Measurements from ENCODE around the gene ZNF598. TPM values are rescaled to one million over a fixed set of nuclear protein-coding genes. Genes with fewer than 3 reads are reported as not detected.

Gene ZNF598
- total and polyA plus RNA-seq, 7 experiments from 2014 or later = 1.9 to 63.2 (median 46.0) TPM

DNA sequence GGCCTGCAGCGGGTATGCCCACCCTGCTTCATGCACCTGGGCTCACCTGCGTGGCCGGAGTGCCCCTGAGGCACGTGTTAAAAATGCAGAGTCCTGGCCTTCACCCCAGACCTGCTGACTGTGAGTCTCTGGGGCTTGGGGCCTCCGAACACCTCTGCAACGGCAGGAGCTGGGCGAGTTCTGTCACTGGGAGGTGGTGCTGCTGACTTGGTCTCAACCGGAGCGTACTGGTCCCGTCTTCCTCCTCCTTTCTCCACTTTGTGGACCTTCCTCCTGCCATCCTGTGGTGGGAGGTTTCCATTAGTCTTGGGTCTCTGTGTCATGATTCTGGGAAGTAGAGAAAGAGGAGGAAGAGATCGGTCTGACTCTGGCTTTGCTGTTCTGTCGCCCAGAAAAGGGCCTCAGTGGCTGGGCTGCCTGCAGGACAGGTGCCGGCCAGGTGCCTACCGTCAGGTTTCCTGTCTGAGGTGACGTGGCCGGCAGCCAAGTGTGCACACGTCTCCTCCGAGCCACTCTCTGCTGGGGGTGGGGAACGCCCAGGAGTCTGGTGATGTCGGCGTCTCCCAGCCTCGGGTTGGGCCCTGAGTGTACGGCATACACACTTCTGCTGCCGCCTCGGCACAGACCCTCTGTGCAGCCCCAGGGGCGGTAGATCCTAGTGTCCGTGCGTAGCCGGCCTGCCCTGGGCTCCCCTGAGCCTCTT, 45.1 kb upstream of the ZNF598 start:
- Mint-ChIP-seq H3K4me1 (peaks cover 0 to 6% (median 3%) of the 10 kb centered on the region in 7 donors), H3K9me3 (no peaks in the 10 kb centered on the region), H3K27ac (no peak overlapping the region), H3K36me3 (peaks cover 0 to 11% (median 0%) of the 10 kb centered on the region in 5 donors), H3K27me3 (no peaks in the 10 kb centered on the region), H3K4me3 (no peak overlapping the region)
- no peak overlapping the region for H3K27ac ChIP-seq (ENCODE audit: low read depth, low read length)
- no peak for ATAC-seq
- POLR2A ChIA-PET = no interaction called here
- no peaks in the 10 kb centered on the region for H3K9me3 ChIP-seq (ENCODE audit: control insufficient read depth in 2 of 3, low read length in 3 of 3)
- no peaks in the 10 kb centered on the region for H3K27me3 ChIP-seq (ENCODE audit: control insufficient read depth in 2 of 2, insufficient read depth in 2 of 2, low read length in 2 of 2)
- CTCF ChIA-PET = no interaction called here
- H3K4me3 ChIP-seq (ENCODE audit: low read length) = no peak overlapping the region
- peaks cover 0 to 81% (median 6%) of the 10 kb centered on the region in 3 experiments for H3K36me3 ChIP-seq (ENCODE audit: control insufficient read depth in 2 of 3, insufficient read depth in 3 of 3, low read length in 3 of 3)
- no peak for DNase-seq
- H3K4me1 ChIP-seq (ENCODE audit: control insufficient read depth in 2 of 2, insufficient read depth in 2 of 2, low read length in 2 of 2) = no peaks in the 10 kb centered on the region
- intact Hi-C loops (cut with micrococcal nuclease) = no loop called here

DNA sequence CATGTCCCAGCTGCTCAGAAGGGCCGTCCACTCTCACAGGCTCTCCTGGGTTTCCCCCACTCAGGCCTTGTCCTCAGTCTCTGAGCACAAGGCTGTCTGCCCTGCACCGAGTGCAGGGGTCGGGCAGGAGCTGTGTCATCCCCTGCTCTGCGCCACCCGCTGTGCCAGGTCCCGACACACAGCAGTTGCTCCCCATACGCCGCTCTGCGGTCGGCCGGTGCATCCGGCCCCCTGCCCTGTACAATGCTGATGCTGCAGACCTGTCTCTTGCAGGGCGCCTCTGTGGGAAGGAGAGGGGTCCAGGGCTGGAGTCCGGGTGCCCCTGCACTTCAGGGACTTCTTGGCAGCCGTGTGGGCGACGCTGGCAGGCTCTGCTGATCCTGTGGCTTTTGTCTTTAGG, 44.3 kb upstream of the ZNF598 start:
- H3K4me1 ChIP-seq (ENCODE audit: control insufficient read depth in 2 of 2, insufficient read depth in 2 of 2, low read length in 2 of 2) = no peaks in the 10 kb centered on the region
- DNase-seq (no peak), ATAC-seq (no peak)
- H3K27ac ChIP-seq (ENCODE audit: low read depth, low read length) = no peak overlapping the region
- H3K4me1 Mint-ChIP-seq = peaks cover 2 to 10% (median 5%) of the 10 kb centered on the region in 7 donors
- POLR2A ChIA-PET = no interaction called here
- no peak overlapping the region for H3K4me3 ChIP-seq (ENCODE audit: low read length)
- H3K36me3 ChIP-seq (ENCODE audit: control insufficient read depth in 2 of 3, insufficient read depth in 3 of 3, low read length in 3 of 3) = peaks cover 0 to 80% (median 6%) of the 10 kb centered on the region in 3 experiments
- H3K27me3 ChIP-seq (ENCODE audit: control insufficient read depth in 2 of 2, insufficient read depth in 2 of 2, low read length in 2 of 2) = no peaks in the 10 kb centered on the region
- H3K27me3 Mint-ChIP-seq = no peaks in the 10 kb centered on the region
- no peak overlapping the region for H3K4me3 Mint-ChIP-seq
- no peaks in the 10 kb centered on the region for H3K9me3 ChIP-seq (ENCODE audit: control insufficient read depth in 2 of 3, low read length in 3 of 3)
- H3K27ac Mint-ChIP-seq = peak overlapping the region in 1 of 9 donors; percentile 19
- H3K36me3 Mint-ChIP-seq = peaks cover 0 to 11% (median 0%) of the 10 kb centered on the region in 5 donors
- intact Hi-C loops (cut with micrococcal nuclease) = no loop called here
- no peaks in the 10 kb centered on the region for H3K9me3 Mint-ChIP-seq
- CTCF ChIA-PET = no interaction called here

DNA sequence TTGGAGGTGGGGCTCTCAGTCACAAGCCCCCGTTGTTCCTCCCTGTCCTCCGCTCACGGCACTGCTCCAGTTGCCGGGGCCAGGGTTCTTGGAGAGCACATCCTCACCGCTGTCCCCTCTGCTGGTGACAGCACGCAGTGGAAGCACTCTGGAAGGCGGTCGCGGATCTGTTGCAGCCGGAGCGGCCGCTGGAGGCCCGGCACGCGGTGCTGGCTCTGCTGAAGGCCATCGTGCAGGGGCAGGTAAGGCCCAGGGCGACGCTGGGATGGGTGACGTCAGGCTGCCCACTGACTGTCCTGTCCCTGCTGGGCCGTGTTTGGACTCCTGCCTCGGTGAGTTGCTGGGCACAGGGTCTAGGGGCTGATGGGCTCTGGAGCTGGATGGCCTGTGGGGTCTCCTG, 43.6 kb upstream of the ZNF598 start:
- CTCF ChIA-PET = no interaction called here
- Histone ChIP-seq H3K4me3 (ENCODE audit: low read length) (no peak overlapping the region), H3K27me3 (ENCODE audit: control insufficient read depth in 2 of 2, insufficient read depth in 2 of 2, low read length in 2 of 2) (no peaks in the 10 kb centered on the region), H3K4me1 (ENCODE audit: control insufficient read depth in 2 of 2, insufficient read depth in 2 of 2, low read length in 2 of 2) (peaks cover 6% of the 10 kb centered on the region in 2 donors), H3K9me3 (ENCODE audit: control insufficient read depth in 2 of 3, low read length in 3 of 3) (no peaks in the 10 kb centered on the region), H3K27ac (ENCODE audit: low read depth, low read length) (no peak overlapping the region), H3K36me3 (ENCODE audit: control insufficient read depth in 2 of 3, insufficient read depth in 3 of 3, low read length in 3 of 3) (peaks cover 0 to 75% (median 6%) of the 10 kb centered on the region in 3 experiments)
- intact Hi-C loops (cut with micrococcal nuclease) = no loop called here
- POLR2A ChIA-PET = no interaction called here
- H3K4me3 Mint-ChIP-seq = no peak overlapping the region
- peaks cover 7 to 16% (median 11%) of the 10 kb centered on the region in 7 donors for H3K4me1 Mint-ChIP-seq
- no peak overlapping the region for H3K27ac Mint-ChIP-seq
- DNase-seq (no peak), ATAC-seq (no peak)
- no peaks in the 10 kb centered on the region for H3K27me3 Mint-ChIP-seq
- H3K36me3 Mint-ChIP-seq = peaks cover 0 to 7% (median 0%) of the 10 kb centered on the region in 5 donors
- H3K9me3 Mint-ChIP-seq = no peaks in the 10 kb centered on the region

DNA sequence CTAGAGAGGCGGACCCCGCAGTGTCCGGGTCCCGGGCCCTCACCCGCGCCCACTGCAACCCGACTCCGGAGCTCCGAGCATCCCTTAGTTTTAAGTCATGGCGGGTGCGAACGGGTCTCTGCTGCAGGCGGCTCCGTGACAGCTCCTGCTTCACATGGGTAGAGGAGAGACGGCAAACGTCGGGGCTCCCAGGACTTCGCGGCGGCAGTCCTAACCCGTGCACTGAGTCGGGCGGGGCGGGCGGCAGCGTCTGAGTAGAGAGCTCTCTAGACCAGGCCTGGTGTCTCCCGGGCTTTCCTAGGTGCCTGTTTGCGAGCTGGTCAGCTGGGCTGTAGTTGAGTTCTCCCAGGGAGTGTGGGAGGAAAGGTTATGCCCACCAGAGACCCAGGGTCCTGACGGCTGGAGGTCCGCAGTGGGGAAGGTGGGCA, 38.5 kb upstream of the ZNF598 start:
- H3K4me1 Mint-ChIP-seq = peaks cover 17 to 23% (median 20%) of the 10 kb centered on the region in 7 donors
- H3K9me3 Mint-ChIP-seq = no peaks in the 10 kb centered on the region
- Histone ChIP-seq H3K27ac (ENCODE audit: low read depth, low read length) (peak overlapping the region; percentile 82), H3K36me3 (ENCODE audit: control insufficient read depth in 2 of 3, insufficient read depth in 3 of 3, low read length in 3 of 3) (peaks cover 0 to 35% (median 3%) of the 10 kb centered on the region in 3 experiments), H3K9me3 (ENCODE audit: control insufficient read depth in 2 of 3, low read length in 3 of 3) (no peaks in the 10 kb centered on the region), H3K27me3 (ENCODE audit: control insufficient read depth in 2 of 2, insufficient read depth in 2 of 2, low read length in 2 of 2) (no peaks in the 10 kb centered on the region), H3K4me1 (ENCODE audit: control insufficient read depth in 2 of 2, insufficient read depth in 2 of 2, low read length in 2 of 2) (peaks cover 6 to 12% of the 10 kb centered on the region in 2 donors), H3K4me3 (ENCODE audit: low read length) (peak overlapping the region; percentile 72)
- peaks cover 0 to 5% (median 0%) of the 10 kb centered on the region in 5 donors for H3K36me3 Mint-ChIP-seq
- POLR2A ChIA-PET = interaction anchor here (0.6 to 3.4 kb wide), 7 partner anchors 21 to 473 kb away, joined by 3 to 25 read pairs (median 3); partner anchors contain the start of genes NHERF2, RPS2, TBL3 and TRAF7
- CTCF ChIA-PET = interaction anchor here (1.0 to 1.6 kb wide), 3 partner anchors 9 to 105 kb away, joined by 3 to 6 read pairs (median 3); no protein-coding TSS in a partner anchor
- DNase-seq (no peak), ATAC-seq (no peak)
- peak overlapping the region; percentile 82 to 97 (median 90) for H3K4me3 Mint-ChIP-seq
- H3K27me3 Mint-ChIP-seq = no peaks in the 10 kb centered on the region
- intact Hi-C loops (cut with micrococcal nuclease) = loop anchor here (5.0 kb wide), 2 partner anchors 41 to 219 kb away; partner anchors contain the start of genes RNPS1 (in 1 of the 2) and ZNF598 (in 1 of the 2)
- H3K27ac Mint-ChIP-seq = peak overlapping the region in 7 of 9 donors; percentile 64 to 91 (median 82)

DNA sequence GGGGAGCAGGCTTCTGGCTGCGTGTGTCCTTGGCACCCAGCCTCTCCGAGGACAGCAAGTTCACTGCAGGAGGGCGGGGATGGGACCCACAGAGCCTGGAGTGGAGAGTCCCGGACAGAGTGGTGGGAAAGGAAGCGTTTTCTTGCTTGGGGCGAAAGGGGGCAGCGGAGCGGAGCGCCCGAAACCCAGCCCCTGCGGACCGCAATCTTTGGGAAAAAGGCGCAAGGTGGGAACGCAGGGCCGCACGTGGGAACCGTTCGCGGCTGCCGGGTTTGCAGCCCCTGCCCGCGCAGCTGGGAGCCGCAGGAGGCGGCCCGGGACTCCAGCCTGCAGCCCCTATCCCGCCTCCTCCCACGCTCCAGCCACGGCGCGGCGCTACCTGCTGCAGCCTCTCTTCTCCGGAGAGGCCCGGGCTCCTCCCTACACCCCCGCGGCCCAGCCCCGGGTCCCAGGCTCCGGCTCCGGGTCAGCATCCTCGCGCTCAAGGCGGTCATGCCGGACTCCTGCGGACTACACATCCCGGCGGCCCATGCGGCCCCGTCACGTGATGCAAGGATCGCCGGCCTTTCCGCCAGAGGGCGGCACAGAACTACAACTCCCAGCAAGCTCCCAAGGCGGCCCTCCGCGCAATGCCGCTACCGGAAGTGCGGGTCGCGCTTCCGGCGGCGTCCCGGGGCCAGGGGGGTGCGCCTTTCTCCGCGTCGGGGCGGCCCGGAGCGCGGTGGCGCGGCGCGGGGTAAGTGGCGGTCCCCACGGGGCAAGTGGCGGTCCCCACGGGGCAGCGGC, 37.9 kb upstream of the ZNF598 start, which contains the start of the genes NTHL1 and TSC2:
Gene NTHL1, minus strand, starts transcription at position 505 of the 786 bp plus-strand sequence. Its CDS starts 11 bp downstream, at position 494.
Gene TSC2, plus strand, starts transcription at position 656 of the 786 bp plus-strand sequence. CDS start 631 bp downstream, outside the sequence.
- peaks cover 0 to 5% (median 0%) of the 10 kb centered on the region in 5 donors for H3K36me3 Mint-ChIP-seq
- H3K27me3 ChIP-seq (ENCODE audit: control insufficient read depth in 2 of 2, insufficient read depth in 2 of 2, low read length in 2 of 2) = no peaks in the 10 kb centered on the region
- H3K4me1 Mint-ChIP-seq = peaks cover 16 to 23% (median 19%) of the 10 kb centered on the region in 7 donors
- peak within 1 kb of the TSS; percentile 82 to 97 (median 93) for H3K4me3 Mint-ChIP-seq
- POLR2A ChIA-PET = interaction anchor here (0.6 to 3.4 kb wide), 9 partner anchors 13 to 473 kb away, joined by 3 to 25 read pairs (median 3); partner anchors contain the start of genes NHERF2, RPS2, TBL3 and TRAF7
- CTCF ChIA-PET = interaction anchor here (0.7 to 1.6 kb wide), 6 partner anchors 8 to 1241 kb away, joined by 3 to 6 read pairs (median 3); partner anchors contain the start of gene HAGH
- ATAC-seq = peak; percentile 98
- H3K9me3 Mint-ChIP-seq = no peaks in the 10 kb centered on the region
- intact Hi-C loops (cut with micrococcal nuclease) = loop anchor here (1.0 to 5.0 kb wide), 11 partner anchors 24 to 221 kb away; partner anchors contain the start of genes ZNF598 (in 2 of the 2), E4F1 (in 1 of the 2), FAHD1 (in 1 of the 2) and HAGH (in 1 of the 2)
- peak within 1 kb of the TSS; percentile 72 for H3K4me3 ChIP-seq (ENCODE audit: low read length)
- no peaks in the 10 kb centered on the region for H3K9me3 ChIP-seq (ENCODE audit: control insufficient read depth in 2 of 3, low read length in 3 of 3)
- peak within 1 kb of the TSS in 8 of 9 donors; percentile 57 to 91 (median 82) for H3K27ac Mint-ChIP-seq
- no peaks in the 10 kb centered on the region for H3K27me3 Mint-ChIP-seq
- peak; percentile 81 to 95 (median 87) for DNase-seq
- H3K4me1 ChIP-seq (ENCODE audit: control insufficient read depth in 2 of 2, insufficient read depth in 2 of 2, low read length in 2 of 2) = peaks cover 6 to 12% of the 10 kb centered on the region in 2 donors
- peak within 1 kb of the TSS; percentile 82 for H3K27ac ChIP-seq (ENCODE audit: low read depth, low read length)
- peaks cover 0 to 28% (median 3%) of the 10 kb centered on the region in 3 experiments for H3K36me3 ChIP-seq (ENCODE audit: control insufficient read depth in 2 of 3, insufficient read depth in 3 of 3, low read length in 3 of 3)

Measured in naive thymus-derived CD4-positive, alpha-beta T cell (primary cell).